Heart right ventricle (tissue), 16 donors: Measurements from ENCODE around the gene SHROOM3. TPM values are rescaled to one million over a fixed set of nuclear protein-coding genes. Genes with fewer than 3 reads are reported as not detected.
"Not testable (repeated sequence)": the region's sequence is repeated elsewhere in the genome, so short reads cannot be mapped to it uniquely, and the experiment has no call there.

ENCODE experiments used
- ATAC-seq, 8 donors: fragments of 200-7000 bp; cut with Tn5 transposase; one replicate each; pipeline ENCODE4 v1.9.1; 2020; ENCODE audit warnings: mild to moderate bottlenecking in 8 of 8, moderate library complexity in 8 of 8, moderate number of reproducible peaks in 1 of 8
- DNase-seq, 2 donors: peaks; one replicate each; pipeline ENCODE4 v3.0.0-alpha.2; 2020
- H3K27ac ChIP-seq, 10 donors: fragments of 200-600 bp; sonication (generic) in 2 of 10; one replicate each; pipeline versions ENCODE4 v1.5.0 to v1.8.0; 2020 to 2022; ENCODE audit warnings: mild to moderate bottlenecking in 3 of 10
- H3K27me3 ChIP-seq, 7 donors: fragments of 200-600 bp; one replicate each; pipeline ENCODE4 v1.8.0; 2021 to 2022; ENCODE audit warnings: mild to moderate bottlenecking in 2 of 7
- H3K36me3 ChIP-seq, 9 donors: fragments of 200-600 bp; sonication (generic) in 1 of 9; one replicate each; pipeline versions ENCODE4 v1.5.0 to v1.8.0; 2020 to 2022; ENCODE audit warnings: mild to moderate bottlenecking in 2 of 9
- H3K4me1 ChIP-seq, 9 donors: fragments of 200-600 bp; sonication (generic) in 1 of 9; one replicate each; pipeline versions ENCODE4 v1.5.0 to v1.8.0; 2020 to 2022; ENCODE audit warnings: mild to moderate bottlenecking in 4 of 9
- H3K4me3 ChIP-seq, 10 donors: fragments of 200-600 bp; sonication (generic) in 2 of 10; one replicate each; pipeline versions ENCODE4 v1.5.0 to v1.8.0; 2020 to 2022; ENCODE audit warnings: mild to moderate bottlenecking in 7 of 10, moderate library complexity in 2 of 10
- H3K9me3 ChIP-seq, 11 donors: fragments of 200-600 bp in 10 of 11; sonication (generic) in 2 of 11; one replicate each; pipeline versions ENCODE4 v1.5.0 to v1.8.0; 2013 to 2022; ENCODE audit warnings: mild to moderate bottlenecking in 2 of 11, control low read depth in 1 of 11, moderate library complexity in 1 of 11
- WGBS, 2 donors: extraction: QIAGEN DNeasy Blood & Tissue Kit; methylation state at CpG; one replicate each; pipeline ENCODE4 v1.1.7; 2013; ENCODE audit warnings: inconsistent platforms in 1 of 2; 5-methylcytosine and 5-hydroxymethylcytosine counted together
- intact Hi-C, 10 donors: fragments of 100-400 bp; cut with DNase I; formaldehyde crosslinking; loops; one replicate each; pipeline versions ENCODE4 v1.11.1 to v1.14.2; 2022
- polyA plus RNA-seq, 2 donors: library from polyadenylated mRNA; stranded (reverse); fragments of 200-250 nt; gene quantifications; one replicate each; pipeline ENCODE4 v1.2.3, GENCODE V29; 2013
- total RNA-seq, 10 donors: library from RNA; stranded (reverse); fragmentation: NEBNext Ultra II Directional in 3 of 10; extraction: Animal tissue kit (Norgen Biotek cat#: 25700) in 3 of 10; gene quantifications; one replicate each; pipeline versions ENCODE4 v1.2.1 to v1.2.4, GENCODE V29; 2021 to 2023
- TF ChIP-seq, protein P1 (sequence below), 9 donors: fragments of 200-600 bp; sonication (generic) in 2 of 9; IDR thresholded peaks; one replicate each; pipeline versions ENCODE4 v1.5.0 to v1.8.0; 2021 to 2022; ENCODE audit warnings: antibody characterized with exemption in 9 of 9, mild to moderate bottlenecking in 5 of 9, moderate library complexity in 1 of 9
- donor health status: Arrhythmogenic right ventricular cardiomyopathy.
- donor health status: ischemic (EF 13 %, LVEDD 7.1; RV severe dilation, severe dysfunction).
- donor health status: healthy with polysubstance abuse.
- donor health status: DM: no; HTN: yes; CAD: no.
- donor health status: DM: no; HTN: no; CAD: no.
- donor health status: ischemic (EF 25% LVEDD 6.9; RV normal size, moderate dysfunction).
- donor health status: ischemic (EF 25% LVEDD 5.7; RV mildly dilated, moderate dysfunction).
- donor health status: healthy.
- donor health status: DM: yes; HTN: yes; CAD: no.
- donor health status: Ischemic cardiomyopathy.
- donor health status: ischemic (EF 35%, LVEDD 5.7; RV mildly dilated, moderate dysfunction).
- donor health status: nonischemic (EF 11% LVEDD 7.7; RV severe dilation, severe dysfunction).
- donor health status: DM: yes; HTN: yes; CAD: no.
- donor health status: PGD.
- donor health status: ischemic (EF 29% LVEDD 5.4; RV normal size, mild dysfunction).
- donor health status: nonischemic (EF 23%, LVEDD 6.1; RV moderate dilation, normal function).

The SHROOM3 gene
- total and polyA plus RNA-seq, 12 donors, result 1.7 to 33.3 (median 15.9) TPM

DNA sequence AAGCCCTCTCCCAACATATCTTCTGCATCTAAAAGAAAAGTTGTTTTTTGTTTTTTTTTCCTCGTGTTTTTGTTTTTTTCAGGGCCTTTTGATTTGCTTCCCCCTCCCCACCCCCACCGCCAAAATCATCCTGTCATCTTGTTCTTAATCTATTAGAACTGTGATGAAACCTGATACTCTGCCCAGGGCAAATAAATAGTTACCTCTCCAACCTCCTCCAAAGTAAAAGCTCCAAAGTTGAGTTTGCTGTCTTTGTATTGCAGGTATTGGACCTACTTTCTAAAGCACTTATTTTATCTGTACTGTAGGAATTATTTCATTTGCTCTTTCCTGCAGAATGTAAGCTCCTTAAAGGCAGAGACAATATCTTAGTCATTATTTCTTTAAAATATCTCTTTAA lies 290.0 kb downstream of the SHROOM3 start:
- ATAC-seq (no peak), DNase-seq (no peak)
- no peak overlapping the region for H3K27ac ChIP-seq
- no peaks in the 10 kb centered on the region for H3K36me3 ChIP-seq
- intact Hi-C loops, result no loop called here
- 61 to 62% methylated on average over 2 of the region's 2 CpGs for WGBS, 2 donors
- H3K4me1 ChIP-seq, result peaks cover 0 to 22% (median 5%) of the 10 kb centered on the region in 9 donors
- TF ChIP-seq, protein P1, sequence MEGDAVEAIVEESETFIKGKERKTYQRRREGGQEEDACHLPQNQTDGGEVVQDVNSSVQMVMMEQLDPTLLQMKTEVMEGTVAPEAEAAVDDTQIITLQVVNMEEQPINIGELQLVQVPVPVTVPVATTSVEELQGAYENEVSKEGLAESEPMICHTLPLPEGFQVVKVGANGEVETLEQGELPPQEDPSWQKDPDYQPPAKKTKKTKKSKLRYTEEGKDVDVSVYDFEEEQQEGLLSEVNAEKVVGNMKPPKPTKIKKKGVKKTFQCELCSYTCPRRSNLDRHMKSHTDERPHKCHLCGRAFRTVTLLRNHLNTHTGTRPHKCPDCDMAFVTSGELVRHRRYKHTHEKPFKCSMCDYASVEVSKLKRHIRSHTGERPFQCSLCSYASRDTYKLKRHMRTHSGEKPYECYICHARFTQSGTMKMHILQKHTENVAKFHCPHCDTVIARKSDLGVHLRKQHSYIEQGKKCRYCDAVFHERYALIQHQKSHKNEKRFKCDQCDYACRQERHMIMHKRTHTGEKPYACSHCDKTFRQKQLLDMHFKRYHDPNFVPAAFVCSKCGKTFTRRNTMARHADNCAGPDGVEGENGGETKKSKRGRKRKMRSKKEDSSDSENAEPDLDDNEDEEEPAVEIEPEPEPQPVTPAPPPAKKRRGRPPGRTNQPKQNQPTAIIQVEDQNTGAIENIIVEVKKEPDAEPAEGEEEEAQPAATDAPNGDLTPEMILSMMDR (IDR thresholded peaks at IDR 0.05), result no peak
- H3K27me3 ChIP-seq, result no peaks in the 10 kb centered on the region
- no peak overlapping the region for H3K4me3 ChIP-seq
- no peaks in the 10 kb centered on the region for H3K9me3 ChIP-seq

GRCh38 chr4:76726176-76726575 lies 291.1 kb downstream of the SHROOM3 start:
- Histone ChIP-seq H3K9me3 (no peaks in the 10 kb centered on the region), H3K27me3 (no peaks in the 10 kb centered on the region), H3K27ac (no peak overlapping the region), H3K4me1 (peaks cover 0 to 19% (median 5%) of the 10 kb centered on the region in 9 donors), H3K4me3 (no peak overlapping the region), H3K36me3 (no peaks in the 10 kb centered on the region)
- 77 to 79% methylated on average over 1 of the region's 1 CpG for WGBS, 2 donors
- no peak for ATAC-seq
- TF ChIP-seq, protein P1 (IDR thresholded peaks at IDR 0.05), result no peak
- intact Hi-C loops, result no loop called here
- no peak for DNase-seq

- Histone ChIP-seq H3K27me3 (no peaks in the 10 kb centered on the region), H3K4me3 (no peak overlapping the region), H3K27ac (no peak overlapping the region), H3K4me1 (peaks cover 0 to 19% (median 5%) of the 10 kb centered on the region in 9 donors), H3K36me3 (no peaks in the 10 kb centered on the region), H3K9me3 (no peaks in the 10 kb centered on the region)
- ATAC-seq, result no peak
- TF ChIP-seq, protein P1 (IDR thresholded peaks at IDR 0.05), result no peak
- intact Hi-C loops, result no loop called here
- DNase-seq, result no peak
- 72 to 76% methylated on average over 5 of the region's 5 CpGs for WGBS, 2 donors
Observed at GRCh38 chr4:76726631-76727030, 291.6 kb downstream of the SHROOM3 start.

- H3K9me3 ChIP-seq, ATAC-seq, H3K27ac ChIP-seq, intact Hi-C loops, H3K36me3 ChIP-seq, H3K4me3 ChIP-seq, DNase-seq, H3K27me3 ChIP-seq: not testable (repeated sequence)
- 89 to 91% methylated on average over 5 of the region's 5 CpGs for WGBS, 2 donors
- peaks cover 0 to 25% (median 5%) of the 10 kb centered on the region in 9 donors for H3K4me1 ChIP-seq
Observed at GRCh38 chr4:76727934-76728333, 292.9 kb downstream of the SHROOM3 start.

GRCh38 chr4:76729460-76729859 lies 294.4 kb downstream of the SHROOM3 start:
- no peak for DNase-seq
- no peak for ATAC-seq
- no peaks in the 10 kb centered on the region for H3K36me3 ChIP-seq
- no peaks in the 10 kb centered on the region for H3K27me3 ChIP-seq
- H3K4me1 ChIP-seq, result peaks cover 0 to 15% (median 0%) of the 10 kb centered on the region in 9 donors
- no peaks in the 10 kb centered on the region for H3K9me3 ChIP-seq
- H3K4me3 ChIP-seq, result no peak overlapping the region
- WGBS, 2 donors, result 74 to 81% methylated on average over 1 of the region's 1 CpG
- intact Hi-C loops, result no loop called here
- TF ChIP-seq, protein P1 (IDR thresholded peaks at IDR 0.05), result no peak
- H3K27ac ChIP-seq, result no peak overlapping the region
